GM19463 (cell line): ENCODE data around the gene APPL2.

Experiments used
- ATAC-seq: cut with Tn5 transposase; IDR thresholded peaks from one replicate; pipeline ENCODE4 v1.9.1; 2021; ENCODE audit warnings: mild to moderate bottlenecking, moderate library complexity; ENCODE audit not compliant: unreplicated experiment

Gene APPL2

GRCh38 chr12:105142259-105142658 lies 93.7 kb downstream of the APPL2 start:
- ATAC-seq, result no peak

GRCh38 chr12:105141320-105141922 lies 94.6 kb downstream of the APPL2 start:
- no peak for ATAC-seq

- no peak for ATAC-seq
Measured at GRCh38 chr12:105138248-105138647, 97.7 kb downstream of the APPL2 start.
